ENCODE results near the gene FAM3C. TPM values are rescaled to one million over a fixed set of nuclear protein-coding genes. Genes with fewer than 3 reads are reported as not detected.
"Not testable (repeated sequence)": the region's sequence is repeated elsewhere in the genome, so short reads cannot be mapped to it uniquely, and the experiment has no call there.

The FAM3C gene
- total RNA-seq, 2 experiments from 2014 or later, result 17.2 to 18.3 TPM

DNA sequence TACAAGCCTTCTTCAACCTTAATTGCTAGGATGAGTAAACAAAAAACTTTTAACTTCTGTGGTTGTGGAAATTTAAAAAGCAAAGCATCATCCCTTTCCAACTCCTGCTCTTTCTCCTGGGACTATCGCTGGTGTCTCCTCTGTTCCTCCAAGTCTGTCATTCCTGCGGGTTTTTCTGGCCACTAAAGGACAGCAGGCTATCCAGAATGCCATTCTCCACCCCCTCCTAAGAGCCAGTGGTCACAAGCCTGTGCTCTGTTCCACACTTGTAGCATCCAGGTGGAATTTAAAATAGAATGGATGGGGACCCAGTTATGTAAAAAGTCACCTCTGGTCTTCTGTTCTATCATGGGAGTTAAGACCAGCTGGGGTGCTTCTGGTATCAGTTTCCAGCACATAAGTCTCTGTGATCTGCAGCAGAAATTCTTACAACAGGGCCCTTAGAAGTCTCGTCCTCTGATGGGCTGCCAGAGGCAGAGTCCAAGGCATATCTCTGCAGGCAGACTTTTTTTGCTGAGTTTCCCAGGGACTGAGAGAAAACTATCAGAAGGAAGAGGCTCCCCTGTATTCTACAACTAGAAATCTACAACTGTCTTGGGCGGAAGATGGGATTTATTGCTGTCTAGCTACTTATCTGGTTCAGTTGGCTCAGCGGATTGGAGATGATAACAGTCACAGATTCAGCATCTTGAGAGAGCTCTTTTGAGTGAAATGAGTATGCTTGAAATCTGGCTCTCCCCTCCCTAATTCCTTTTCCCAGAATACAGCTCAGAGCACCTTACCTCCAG, 72.4 kb downstream of the FAM3C start:
- POLR2A ChIA-PET, result no interaction called here
- CTCF ChIA-PET, result no interaction called here
- DNase-seq, result no peak

DNA sequence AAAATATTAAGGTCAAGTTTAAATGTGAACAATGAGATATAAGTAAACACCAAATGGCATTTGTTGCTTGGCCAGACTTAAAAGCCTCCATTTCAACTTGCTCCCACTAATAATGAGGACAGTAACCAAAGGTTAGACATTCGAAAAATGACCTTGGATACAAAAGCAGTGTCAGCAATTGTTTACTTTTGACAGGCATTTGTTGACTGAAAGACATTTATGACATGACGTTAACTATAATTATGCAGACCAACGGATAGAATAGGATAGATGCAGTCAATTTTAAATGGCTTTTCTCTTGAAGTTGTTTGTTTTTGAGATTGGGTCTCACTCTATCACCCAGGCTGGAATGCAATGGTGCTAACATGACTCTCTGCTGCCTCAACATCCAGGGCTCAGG, 73.6 kb downstream of the FAM3C start:
- intact Hi-C loops (cut with micrococcal nuclease), result no loop called here
- Mint-ChIP-seq H3K9me3 (no peaks in the 10 kb centered on the region), H3K36me3 (no peaks in the 10 kb centered on the region), H3K4me1 (ENCODE audit: low read depth) (no peaks in the 10 kb centered on the region), H3K4me3 (no peak overlapping the region), H3K27me3 (peaks cover 7% of the 10 kb centered on the region), H3K27ac (no peak overlapping the region)
- ChIA-PET CTCF (no interaction called here), POLR2A (no interaction called here)
- DNase-seq, result no peak

More for the DNA sequence above, 72.4 kb downstream of the FAM3C start:
- Mint-ChIP-seq H3K9me3 (no peaks in the 10 kb centered on the region), H3K4me3 (no peak overlapping the region), H3K4me1 (ENCODE audit: low read depth) (peaks cover 3% of the 10 kb centered on the region), H3K36me3 (no peaks in the 10 kb centered on the region), H3K27me3 (peaks cover 20% of the 10 kb centered on the region), H3K27ac (no peak overlapping the region)
- intact Hi-C loops (cut with micrococcal nuclease), result no loop called here

DNA sequence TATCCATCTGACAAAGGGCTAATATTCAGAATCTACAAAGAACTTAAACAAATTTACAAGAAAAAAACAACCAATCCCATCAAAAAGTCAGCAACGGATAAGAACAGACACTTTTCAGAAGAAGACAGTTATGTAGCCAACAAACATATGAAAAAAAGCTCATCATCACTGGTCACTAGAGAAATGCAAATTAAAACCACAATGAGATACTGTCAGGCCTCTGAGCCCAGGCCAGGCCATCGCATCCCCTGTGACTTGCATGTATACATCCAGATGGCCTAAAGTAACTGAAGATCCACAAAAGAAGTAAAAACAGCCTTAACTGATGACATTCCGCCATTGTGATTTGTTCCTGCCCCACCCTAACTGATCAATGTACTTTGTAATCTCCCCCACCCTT, 80.9 kb downstream of the FAM3C start:
- CTCF ChIA-PET; DNase-seq; H3K4me3 Mint-ChIP-seq; H3K9me3 Mint-ChIP-seq; H3K36me3 Mint-ChIP-seq; H3K27ac Mint-ChIP-seq; H3K4me1 Mint-ChIP-seq (ENCODE audit: low read depth); H3K27me3 Mint-ChIP-seq; POLR2A ChIA-PET; intact Hi-C loops (cut with micrococcal nuclease): not testable (repeated sequence)

DNA sequence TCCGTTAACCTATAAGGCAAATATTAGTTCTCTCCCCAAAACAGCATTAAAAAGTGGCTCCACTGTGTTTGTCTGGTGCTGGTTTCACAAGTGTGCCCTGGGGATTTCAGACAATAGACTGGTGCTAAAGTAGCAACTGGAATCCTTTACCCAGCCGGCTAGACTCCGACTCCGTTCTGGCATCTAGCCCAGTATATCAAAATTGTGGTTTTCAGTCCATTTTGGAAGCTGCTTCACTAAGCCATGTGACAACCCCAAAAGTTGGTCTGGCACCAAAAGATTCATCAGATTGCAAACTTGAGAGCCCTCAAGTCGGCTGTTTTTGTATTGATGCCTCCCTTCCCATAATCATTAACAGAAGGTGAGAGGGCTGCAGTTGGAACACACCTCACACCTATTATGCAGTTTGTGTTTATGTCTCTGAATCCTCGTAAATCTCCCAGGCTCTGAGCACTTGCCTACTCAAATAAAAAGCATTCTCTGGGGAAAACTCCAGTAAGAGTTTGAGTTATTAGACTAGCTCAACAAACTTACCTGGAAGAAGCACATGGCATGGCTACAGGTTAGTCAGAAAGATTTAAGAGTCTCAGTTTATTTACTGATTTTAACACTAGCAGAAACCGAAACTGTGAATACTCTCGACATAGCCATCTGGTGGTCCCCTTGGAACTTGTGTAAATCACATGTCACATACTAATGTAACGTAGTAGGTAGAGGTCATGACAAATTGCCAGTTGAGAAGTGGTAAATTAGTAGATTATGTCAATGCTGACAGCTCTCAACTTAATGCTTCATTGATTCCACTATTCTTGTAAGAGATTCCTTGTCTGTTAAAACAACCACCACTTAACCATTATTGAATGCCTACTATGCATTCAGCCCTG, 82.1 kb downstream of the FAM3C start:
- DNase-seq, result no peak
- Mint-ChIP-seq H3K4me1 (ENCODE audit: low read depth) (no peaks in the 10 kb centered on the region), H3K27ac (no peak overlapping the region), H3K9me3 (no peaks in the 10 kb centered on the region), H3K4me3 (no peak overlapping the region), H3K36me3 (no peaks in the 10 kb centered on the region), H3K27me3 (peaks cover 3% of the 10 kb centered on the region)
- intact Hi-C loops (cut with micrococcal nuclease), result no loop called here
- ChIA-PET POLR2A (no interaction called here), CTCF (no interaction called here)

DNA sequence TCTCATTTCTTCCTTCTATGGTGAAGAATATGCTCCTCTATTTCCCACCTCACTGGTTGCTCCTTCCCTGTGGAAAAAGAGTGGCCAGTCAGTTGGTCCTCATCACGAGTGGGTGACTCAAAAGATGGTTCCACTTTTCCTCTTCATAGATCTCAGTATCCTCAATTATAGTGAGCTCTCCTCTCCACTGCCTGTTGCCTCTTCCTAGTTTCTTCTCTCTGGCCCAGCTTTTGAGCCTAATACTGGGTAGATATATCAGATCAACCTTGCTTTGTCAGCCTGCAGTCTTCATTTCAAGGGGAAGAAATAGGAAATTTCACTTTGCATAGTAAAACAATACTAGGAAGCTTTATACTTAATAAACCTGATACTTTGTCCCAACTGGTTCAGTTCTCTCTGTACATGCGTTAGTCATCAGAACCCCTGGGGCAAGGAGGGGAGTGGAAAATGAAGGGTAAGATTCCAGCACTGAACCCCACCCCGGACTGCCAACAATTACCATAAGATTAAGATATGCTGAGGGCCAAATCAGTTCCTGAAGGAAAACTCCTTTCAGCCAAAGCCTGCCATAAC, 82.8 kb downstream of the FAM3C start:
- Mint-ChIP-seq H3K27ac (no peak overlapping the region), H3K4me3 (no peak overlapping the region), H3K9me3 (no peaks in the 10 kb centered on the region), H3K36me3 (no peaks in the 10 kb centered on the region), H3K27me3 (peaks cover 3% of the 10 kb centered on the region), H3K4me1 (ENCODE audit: low read depth) (no peaks in the 10 kb centered on the region)
- intact Hi-C loops (cut with micrococcal nuclease), result no loop called here
- ChIA-PET CTCF (no interaction called here), POLR2A (no interaction called here)
- no peak for DNase-seq

DNA sequence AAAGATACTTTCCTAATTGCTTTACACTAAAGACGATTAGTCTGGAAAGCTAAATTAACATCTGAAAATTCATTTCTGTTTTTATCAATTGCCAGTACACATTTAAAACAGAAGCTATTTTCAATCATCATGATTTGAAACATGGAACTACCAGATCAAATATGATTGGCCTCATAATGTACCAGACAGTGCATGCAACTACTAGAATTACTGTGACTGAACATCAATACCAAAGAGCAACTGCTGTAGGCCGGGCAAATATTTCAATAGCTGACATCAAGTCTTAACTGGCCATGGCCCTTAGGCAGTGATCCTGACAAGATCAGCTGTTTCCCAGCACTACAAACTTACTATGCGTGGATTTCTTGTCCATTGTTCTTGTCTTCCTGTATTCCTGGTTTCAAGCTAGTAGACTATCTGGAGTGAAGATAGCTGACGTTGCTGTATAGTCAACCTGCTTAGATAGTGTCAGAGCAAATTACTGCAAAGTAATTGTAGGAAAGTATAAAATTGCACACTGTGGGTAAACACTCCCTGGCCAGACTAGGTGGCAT, 89.0 kb downstream of the FAM3C start:
- H3K27ac Mint-ChIP-seq, result no peak overlapping the region
- H3K36me3 Mint-ChIP-seq, result no peaks in the 10 kb centered on the region
- ChIA-PET POLR2A (interaction anchor here (0.8 kb wide), 1 partner anchor 28 kb away, joined by 3 read pairs; no protein-coding TSS in a partner anchor), CTCF (no interaction called here)
- H3K27me3 Mint-ChIP-seq, result peaks cover 15% of the 10 kb centered on the region
- no peak overlapping the region for H3K4me3 Mint-ChIP-seq
- intact Hi-C loops (cut with micrococcal nuclease), result loop anchor here (2.0 kb wide), 1 partner anchor 28 kb away; no protein-coding TSS in a partner anchor
- no peak for DNase-seq
- peaks cover 6% of the 10 kb centered on the region for H3K4me1 Mint-ChIP-seq (ENCODE audit: low read depth)
- no peaks in the 10 kb centered on the region for H3K9me3 Mint-ChIP-seq

DNA sequence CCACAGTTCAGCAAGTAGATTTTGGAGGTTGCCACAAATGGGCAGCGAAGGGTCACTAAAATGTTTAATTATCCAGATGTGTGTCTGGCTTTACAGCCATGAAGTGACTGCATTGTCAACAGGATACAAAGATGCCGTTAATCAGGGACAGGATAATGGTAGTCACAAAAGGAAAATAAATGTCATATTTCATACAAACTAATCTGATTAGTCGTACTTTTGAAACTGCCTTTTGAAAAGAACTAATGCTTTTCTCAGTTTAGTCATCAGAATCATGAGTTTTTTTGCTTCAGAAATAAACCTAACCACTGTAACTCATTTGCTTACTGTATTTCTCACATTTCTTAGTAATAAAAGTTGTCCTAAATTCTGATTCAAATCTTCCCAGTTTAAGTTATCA, 89.5 kb downstream of the FAM3C start:
- H3K4me3 Mint-ChIP-seq, result no peak overlapping the region
- POLR2A ChIA-PET, result no interaction called here
- CTCF ChIA-PET, result no interaction called here

DNA sequence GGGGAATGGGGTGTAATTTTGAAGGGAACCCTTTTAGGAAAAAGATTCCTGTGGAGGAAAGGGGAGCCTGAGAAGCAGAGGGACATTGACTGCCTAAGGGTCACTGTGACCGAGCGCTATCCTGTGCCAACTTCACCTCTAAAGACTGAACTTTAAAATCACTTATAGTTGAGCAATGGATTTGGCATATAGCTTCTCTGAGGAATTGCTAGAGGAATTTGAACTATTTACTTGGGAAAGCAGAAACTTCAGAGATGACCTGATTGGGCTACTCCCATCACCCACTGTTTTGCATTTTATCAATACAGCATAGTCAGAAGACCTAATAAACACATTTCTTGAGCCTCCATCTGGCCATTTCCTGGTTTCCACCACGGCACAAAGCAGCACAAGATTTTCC, 91.0 kb downstream of the FAM3C start:
- intact Hi-C loops (cut with micrococcal nuclease), result no loop called here
- no peak overlapping the region for H3K27ac Mint-ChIP-seq
- POLR2A ChIA-PET, result no interaction called here
- peaks cover 20% of the 10 kb centered on the region for H3K27me3 Mint-ChIP-seq
- CTCF ChIA-PET, result no interaction called here
- H3K9me3 Mint-ChIP-seq, result no peaks in the 10 kb centered on the region
- no peak for DNase-seq
- no peaks in the 10 kb centered on the region for H3K36me3 Mint-ChIP-seq
- H3K4me1 Mint-ChIP-seq (ENCODE audit: low read depth), result peaks cover 6% of the 10 kb centered on the region
- no peak overlapping the region for H3K4me3 Mint-ChIP-seq

More for the DNA sequence above, 89.5 kb downstream of the FAM3C start:
- no peak for DNase-seq
- intact Hi-C loops (cut with micrococcal nuclease), result loop anchor here (2.0 kb wide), 1 partner anchor 28 kb away; no protein-coding TSS in a partner anchor
- Mint-ChIP-seq H3K27me3 (peaks cover 17% of the 10 kb centered on the region), H3K4me1 (ENCODE audit: low read depth) (peaks cover 6% of the 10 kb centered on the region), H3K9me3 (no peaks in the 10 kb centered on the region), H3K36me3 (no peaks in the 10 kb centered on the region), H3K27ac (no peak overlapping the region)

DNA sequence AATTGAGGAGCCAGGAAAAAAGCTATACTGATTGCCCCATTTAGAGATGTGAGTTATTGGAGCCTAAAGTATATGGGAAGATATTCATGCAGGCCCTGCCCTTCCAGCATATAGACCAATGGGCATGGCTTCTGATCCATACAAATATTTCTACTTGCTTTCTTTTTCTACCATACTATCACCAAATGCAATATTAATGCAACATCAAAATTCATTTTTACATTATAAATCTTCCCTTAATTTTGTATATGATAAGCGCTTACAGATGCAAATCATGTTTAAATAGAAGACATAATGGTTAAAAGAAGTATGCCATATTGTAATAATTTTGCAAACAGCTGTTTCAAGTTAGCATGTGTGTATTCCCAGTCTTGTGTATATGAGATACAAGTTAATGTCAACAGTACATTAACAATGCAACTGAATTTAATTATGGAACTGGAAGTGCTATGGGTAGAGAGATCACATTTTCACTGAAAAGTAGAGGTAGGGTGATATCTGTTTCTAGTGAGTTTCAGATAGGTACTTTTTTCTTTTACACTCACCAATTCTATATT, 91.9 kb downstream of the FAM3C start:
- DNase-seq, result no peak
- Mint-ChIP-seq H3K27me3 (peaks cover 19% of the 10 kb centered on the region), H3K9me3 (no peaks in the 10 kb centered on the region), H3K27ac (no peak overlapping the region), H3K36me3 (no peaks in the 10 kb centered on the region), H3K4me3 (no peak overlapping the region), H3K4me1 (ENCODE audit: low read depth) (peaks cover 6% of the 10 kb centered on the region)
- POLR2A ChIA-PET, result no interaction called here
- intact Hi-C loops (cut with micrococcal nuclease), result no loop called here
- CTCF ChIA-PET, result no interaction called here

DNA sequence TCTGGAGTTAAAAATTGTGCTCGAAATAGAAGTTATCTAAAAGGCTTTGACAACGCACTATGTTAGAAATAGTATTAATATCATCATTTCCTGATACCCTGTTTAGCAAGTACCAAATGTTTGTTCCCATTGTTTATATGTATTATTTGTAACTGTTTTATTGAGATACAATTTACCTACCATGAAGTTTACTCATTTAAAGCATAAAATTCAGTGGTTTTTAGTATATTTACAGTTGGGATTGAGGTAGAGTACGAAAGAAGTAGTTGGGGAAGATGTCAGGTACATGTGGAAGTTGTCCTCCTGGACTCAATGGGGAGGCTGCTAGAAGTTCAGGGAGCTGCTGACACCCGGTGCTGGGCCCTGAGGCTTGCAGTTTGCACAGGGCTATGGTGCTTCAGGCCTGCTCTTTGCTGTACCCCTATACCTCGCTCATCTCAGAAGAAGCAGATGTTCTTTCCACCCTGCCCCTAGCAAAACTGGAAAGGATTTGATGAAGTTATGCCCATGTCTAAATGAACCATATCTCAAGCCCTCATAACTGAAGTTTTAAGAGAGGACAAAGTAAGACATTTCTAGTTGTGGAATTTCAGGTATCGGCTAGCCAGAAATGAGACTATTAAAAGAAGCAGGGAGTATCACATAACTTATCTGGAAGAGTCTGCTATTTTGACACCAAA, 92.5 kb downstream of the FAM3C start:
- no peaks in the 10 kb centered on the region for H3K9me3 Mint-ChIP-seq
- CTCF ChIA-PET, result no interaction called here

DNA sequence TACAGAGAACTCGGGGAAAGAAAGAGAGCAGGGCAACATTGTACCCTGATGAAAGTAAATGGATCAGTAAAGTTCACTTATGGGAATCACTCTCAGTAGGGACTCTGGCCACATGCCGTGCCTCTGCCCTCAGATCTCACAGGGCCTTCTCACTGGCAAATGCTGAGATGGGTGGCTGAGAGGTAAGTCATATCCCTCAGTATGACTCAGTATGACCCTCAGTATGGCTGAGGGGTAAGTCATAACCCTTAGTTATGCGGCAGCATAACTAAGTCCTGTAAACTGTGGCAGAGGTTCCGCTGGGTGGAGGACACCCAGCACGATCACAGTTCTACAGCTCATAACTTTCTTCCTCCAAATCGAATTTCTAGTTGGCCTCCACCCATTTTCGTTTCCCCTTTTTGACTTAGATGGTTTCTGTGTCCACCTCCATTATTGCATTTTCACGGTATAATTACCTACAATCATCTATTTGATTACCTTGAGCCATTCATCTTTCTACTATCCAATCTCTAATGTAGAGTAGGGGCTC, 93.8 kb downstream of the FAM3C start:
- CTCF ChIA-PET, result interaction anchor here (0.6 kb wide), 1 partner anchor 282 kb away, joined by 3 read pairs; no protein-coding TSS in a partner anchor
- Mint-ChIP-seq H3K27me3 (peaks cover 19% of the 10 kb centered on the region), H3K27ac (no peak overlapping the region), H3K4me1 (ENCODE audit: low read depth) (peaks cover 6% of the 10 kb centered on the region), H3K4me3 (no peak overlapping the region), H3K36me3 (no peaks in the 10 kb centered on the region), H3K9me3 (no peaks in the 10 kb centered on the region)
- intact Hi-C loops (cut with micrococcal nuclease), result no loop called here
- DNase-seq, result no peak
- POLR2A ChIA-PET, result no interaction called here

More for the DNA sequence above, 92.5 kb downstream of the FAM3C start:
- H3K27ac Mint-ChIP-seq, result no peak overlapping the region
- H3K4me1 Mint-ChIP-seq (ENCODE audit: low read depth), result peaks cover 6% of the 10 kb centered on the region
- peaks cover 19% of the 10 kb centered on the region for H3K27me3 Mint-ChIP-seq
- intact Hi-C loops (cut with micrococcal nuclease), result no loop called here
- no peaks in the 10 kb centered on the region for H3K36me3 Mint-ChIP-seq
- no peak for DNase-seq
- H3K4me3 Mint-ChIP-seq, result no peak overlapping the region
- POLR2A ChIA-PET, result no interaction called here

Measured in activated CD4-positive, alpha-beta memory T cell treated with anti-CD3 and anti-CD28 coated beads for 36 hours (primary cell).